ENCODE data around the gene BSND.

- TF ChIP-seq TEAD2 (tag; IDR thresholded peaks at IDR 0.05) (no peak), ZNF449 (CRISPR knock-in tag; IDR thresholded peaks at IDR 0.05) (no peak), DPF2 (IDR thresholded peaks at IDR 0.05) (no peak), ZBTB2 (IDR thresholded peaks at IDR 0.05) (no peak), REST (IDR thresholded peaks at IDR 0.05; ENCODE audit: borderline replicate concordance) (no peak), REST (CRISPR knock-in tag; IDR thresholded peaks at IDR 0.05; ENCODE audit: low read depth) (no peak), SP2 (IDR thresholded peaks at IDR 0.05; ENCODE audit: extremely low read depth, low read depth, low read length, poor library complexity, severe bottlenecking) (no peak), SNIP1 (IDR thresholded peaks at IDR 0.05; ENCODE audit: low read depth) (no peak), CTCF (IDR thresholded peaks at IDR 0.05 in 2 of 3, conservative IDR thresholded peaks at IDR 0.05 in 1 of 3; ENCODE audit: insufficient read depth in 2 of 3, low read depth in 1 of 3, low read length in 3 of 3) (no peak), POLR2B (IDR thresholded peaks at IDR 0.05; ENCODE audit: low read depth, partially characterized antibody) (no peak), HES1 (IDR thresholded peaks at IDR 0.05; ENCODE audit: low read depth) (no peak), POLR2AphosphoS2 (IDR thresholded peaks at IDR 0.05; ENCODE audit: low read length) (no peak), HNRNPL (IDR thresholded peaks at IDR 0.05; ENCODE audit: low read depth, low read length) (no peak), ZNF124 (CRISPR knock-in tag; IDR thresholded peaks at IDR 0.05) (no peak), NFIC (IDR thresholded peaks at IDR 0.05) (no peak)
Measured at GRCh38 chr1:55057956-55058298, 59.2 kb downstream of the BSND start.
